A549 treated with AZD2906 at 1 μM for 4 hours (cell line): ENCODE measurements around the gene MARCHF3. TPM values are rescaled to one million over a fixed set of nuclear protein-coding genes. Genes with fewer than 3 reads are reported as not detected.

ENCODE experiments used
- total RNA-seq: library from RNA; stranded (reverse); fragments of 200-300 nt; extraction: Qiagen RNA extraction; gene quantifications from 5 replicates; pipeline ENCODE4 v1.2.3, GENCODE V29; 2022

Gene MARCHF3
- total RNA-seq, result 0.46 to 1.5 TPM (median 1.1 TPM) in 5 replicates

DNA sequence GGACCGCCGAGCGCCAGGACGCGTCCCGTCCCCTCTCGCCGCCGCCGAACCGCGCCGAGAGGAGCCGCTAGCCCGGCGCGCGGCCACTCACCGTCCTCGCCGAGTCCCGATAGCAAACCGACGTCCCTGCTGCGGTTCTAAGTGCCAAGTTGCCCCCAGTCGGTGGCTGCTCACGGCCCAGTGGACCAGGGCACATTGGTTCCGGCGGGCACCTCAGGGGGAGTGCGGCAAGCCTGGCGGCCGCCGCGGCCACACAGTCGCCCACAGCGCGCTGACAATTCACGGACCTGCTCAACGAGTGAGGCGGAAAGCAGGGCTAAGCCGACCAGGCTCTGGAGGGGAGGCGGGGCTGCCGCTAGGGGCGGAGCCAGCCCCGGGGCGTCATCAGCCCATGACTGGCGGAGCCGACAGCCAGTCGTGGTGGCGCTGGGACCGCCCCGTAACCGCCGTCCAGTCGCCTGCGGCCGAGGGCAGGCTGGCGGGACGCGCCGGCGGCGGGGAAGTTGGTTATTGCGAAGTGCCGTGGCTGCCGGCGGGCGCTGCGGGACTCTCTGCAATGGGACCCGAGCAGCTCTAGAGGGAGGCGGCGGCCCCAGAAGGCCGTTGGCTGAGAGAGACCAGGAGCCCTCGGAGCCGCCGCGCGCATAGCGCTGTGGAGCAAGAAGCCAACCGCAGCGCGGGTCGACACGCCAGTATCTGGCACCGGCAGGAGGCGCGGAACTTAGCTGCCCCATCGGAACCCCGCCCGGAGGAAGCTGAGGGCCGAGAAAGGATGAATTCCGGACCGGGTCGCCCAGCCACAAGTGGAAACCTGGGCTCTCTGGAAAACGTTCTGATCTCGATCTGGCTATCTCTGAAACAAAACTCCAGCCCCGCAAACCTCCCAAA, at the start of gene MARCHF3:
Gene MARCHF3 (minus strand): TSS at position 300 of the 888 bp plus-strand sequence. CDS start 112,387 bp downstream, outside the sequence.

DNA sequence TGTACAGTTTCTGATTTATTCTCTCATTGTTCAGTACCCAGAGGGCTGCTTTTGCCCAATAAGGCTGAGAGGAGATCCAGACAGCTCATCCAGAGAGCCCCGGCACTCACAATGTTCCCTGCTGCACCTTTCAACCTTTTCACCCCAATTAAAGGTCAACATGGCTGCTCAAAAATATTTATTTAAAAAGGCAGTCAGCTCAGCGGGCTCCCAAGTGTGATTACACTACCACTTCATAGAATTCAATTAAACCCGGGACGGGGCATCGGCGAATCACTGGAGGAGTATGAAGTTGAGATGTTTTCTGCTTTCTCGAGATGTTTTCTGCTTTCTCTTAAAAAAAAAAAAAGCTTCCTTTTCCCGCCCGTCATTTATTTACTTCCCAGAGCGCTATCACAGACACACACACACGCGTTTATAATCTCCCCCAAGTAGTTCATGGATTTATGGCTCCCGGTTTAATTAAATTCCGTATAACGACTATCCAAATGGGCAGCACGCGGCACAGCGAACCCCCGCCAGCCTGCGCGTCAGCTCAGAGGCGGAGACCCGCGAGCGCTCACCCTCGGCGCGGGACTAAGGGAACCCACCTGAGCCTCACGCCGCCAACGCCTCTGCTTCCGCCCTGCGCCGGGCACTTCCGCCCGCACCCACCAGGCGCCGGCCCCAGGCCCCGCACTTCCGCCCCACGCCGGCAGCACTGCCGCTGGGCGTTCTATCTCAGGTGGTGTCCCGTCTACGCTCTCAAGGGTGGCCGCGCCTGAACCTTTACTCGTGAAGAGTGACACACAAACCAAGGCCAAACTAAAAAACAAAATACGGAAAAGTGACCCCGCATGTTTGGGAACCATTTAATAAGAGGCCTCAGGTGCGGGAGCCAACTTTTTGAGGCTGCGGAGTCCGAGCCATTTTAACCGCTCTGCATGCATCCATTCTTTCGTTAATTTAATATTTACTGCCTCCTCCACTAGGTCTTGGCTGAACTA, 42.8 kb upstream of the MARCHF3 start, which contains the start of gene C5orf63:
Gene C5orf63 (minus strand): TSS at position 642 of the 986 bp plus-strand sequence. CDS start 14,507 bp downstream, outside the sequence.

Other genes starting within 250 kb of the MARCHF3 start
- gene C5orf63, start 42.9 kb upstream of the MARCHF3 start, total RNA-seq, result 3.4 to 4.8 TPM (median 3.9 TPM) in 5 replicates